DOHH2 (cell line): ENCODE measurements around the gene EIF2S2.
A peak's percentile ranks its signal among the peaks of the same experiment; 100 is the strongest.

Experiments
- H3F3A ChIP-seq: fragments of 200-600 bp; sonication (generic), shearing (Covaris generic); 2 replicates; pipeline ENCODE4 v1.6.0; 2016; ENCODE audit warnings: antibody characterized with exemption, mild to moderate bottlenecking; ENCODE audit not compliant: control insufficient read depth, insufficient read depth
- H3K27ac ChIP-seq: fragments of 200-600 bp; sonication (generic); 2 replicates; pipeline ENCODE4 v1.5.1; 2014; ENCODE audit warnings: low read depth, mild to moderate bottlenecking, low read length, moderate library complexity
- H3K27me3 ChIP-seq: fragments of 200-600 bp; sonication (generic); 2 replicates; pipeline ENCODE4 v1.6.1; 2014; ENCODE audit warnings: mild to moderate bottlenecking, low read length, mixed read lengths; ENCODE audit not compliant: control insufficient read depth
- H3K36me3 ChIP-seq: fragments of 200-600 bp; sonication (generic); 2 replicates; pipeline ENCODE4 v1.6.1; 2014; ENCODE audit warnings: mild to moderate bottlenecking, low read length, moderate library complexity, mixed read lengths; ENCODE audit not compliant: control insufficient read depth
- H3K4me1 ChIP-seq: fragments of 200-600 bp; sonication (generic); 2 replicates; pipeline ENCODE4 v1.6.1; 2014; ENCODE audit warnings: mild to moderate bottlenecking, low read length, mixed read lengths; ENCODE audit not compliant: control insufficient read depth
- H3K4me2 ChIP-seq: fragments of 200-600 bp; sonication (generic); 2 replicates; pipeline ENCODE4 v1.6.0; 2014; ENCODE audit warnings: mild to moderate bottlenecking, low read length, moderate library complexity
- H3K4me3 ChIP-seq: fragments of 200-600 bp; sonication (generic); 2 replicates; pipeline ENCODE4 v1.5.1; 2014; ENCODE audit warnings: mild to moderate bottlenecking, low read length, mixed read lengths
- H3K79me2 ChIP-seq: fragments of 200-600 bp; sonication (generic); 2 replicates; pipeline ENCODE4 v1.6.1; 2014; ENCODE audit warnings: mild to moderate bottlenecking, low read length, mixed read lengths; ENCODE audit not compliant: control insufficient read depth
- H3K9me2 ChIP-seq: fragments of 200-600 bp; sonication (generic); replicated peaks from 2 replicates; pipeline ENCODE4 v1.6.1; 2014; ENCODE audit warnings: mild to moderate bottlenecking, low read length, mixed read lengths; ENCODE audit not compliant: control insufficient read depth
- H3K9me3 ChIP-seq: fragments of 200-600 bp; sonication (generic); 2 replicates; pipeline ENCODE4 v1.6.1; 2014; ENCODE audit warnings: antibody characterized with exemption, low read length, mixed read lengths; ENCODE audit not compliant: control insufficient read depth, insufficient read depth
- H4K20me1 ChIP-seq: fragments of 200-600 bp; sonication (generic); 2 replicates; pipeline ENCODE4 v1.6.0; 2014; ENCODE audit warnings: low read depth, mild to moderate bottlenecking, antibody characterized with exemption, low read length, moderate library complexity; ENCODE audit not compliant: control insufficient read depth, insufficient read depth
- CTCF ChIP-seq: fragments of 200-600 bp; sonication (generic); IDR thresholded peaks from one replicate; pipeline ENCODE4 v1.5.1; 2014; ENCODE audit warnings: antibody characterized with exemption, mild to moderate bottlenecking, low read depth, low read length; ENCODE audit not compliant: poor library complexity, severe bottlenecking
- EZH2phosphoT487 ChIP-seq: fragments of 200-600 bp; sonication (generic); IDR thresholded peaks from 2 replicates; pipeline ENCODE4 v1.6.1; 2017; ENCODE audit warnings: borderline replicate concordance, mild to moderate bottlenecking, antibody characterized with exemption, low read length, moderate library complexity, mixed read lengths

EIF2S2 gene

GRCh38 chr20:34124469-34125249 lies 12.6 kb upstream of the EIF2S2 start:
- no peak overlapping the region for H3K4me3 ChIP-seq
- H3K36me3 ChIP-seq, result no peaks in the 10 kb centered on the region
- H3K27me3 ChIP-seq, result peaks cover 10% of the 10 kb centered on the region
- H4K20me1 ChIP-seq, result no peaks in the 10 kb centered on the region
- peaks cover 13% of the 10 kb centered on the region for H3K4me1 ChIP-seq
- H3F3A ChIP-seq, result no peaks in the 10 kb centered on the region
- no peak overlapping the region for H3K27ac ChIP-seq
- TF ChIP-seq CTCF (no peak), EZH2phosphoT487 (no peak)
- H3K9me3 ChIP-seq, result no peaks in the 10 kb centered on the region
- no peaks in the 10 kb centered on the region for H3K79me2 ChIP-seq
- peak overlapping the region; percentile 30; the same call in 1 of the 2 replicates for H3K4me2 ChIP-seq
- H3K9me2 ChIP-seq, result no peaks in the 10 kb centered on the region

GRCh38 chr20:34123309-34123708 lies 11.3 kb upstream of the EIF2S2 start:
- H3K27me3 ChIP-seq, result peaks cover 15% of the 10 kb centered on the region
- H3K79me2 ChIP-seq, result no peaks in the 10 kb centered on the region
- H3F3A ChIP-seq, result no peaks in the 10 kb centered on the region
- TF ChIP-seq CTCF (no peak), EZH2phosphoT487 (no peak)
- H3K4me2 ChIP-seq, result no peak overlapping the region
- H3K36me3 ChIP-seq, result no peaks in the 10 kb centered on the region
- H3K9me2 ChIP-seq, result no peaks in the 10 kb centered on the region
- H4K20me1 ChIP-seq, result no peaks in the 10 kb centered on the region
- no peaks in the 10 kb centered on the region for H3K9me3 ChIP-seq
- no peak overlapping the region for H3K4me3 ChIP-seq
- peaks cover 9% of the 10 kb centered on the region for H3K4me1 ChIP-seq
- no peak overlapping the region for H3K27ac ChIP-seq

GRCh38 chr20:34122274-34122980 lies 10.4 kb upstream of the EIF2S2 start:
- no peaks in the 10 kb centered on the region for H3K9me2 ChIP-seq
- H3K9me3 ChIP-seq, result no peaks in the 10 kb centered on the region
- TF ChIP-seq EZH2phosphoT487, result no peak
- TF ChIP-seq CTCF, result no peak
- H3K4me3 ChIP-seq, result no peak overlapping the region
- no peak overlapping the region for H3K4me2 ChIP-seq
- H3K27ac ChIP-seq, result no peak overlapping the region
- no peaks in the 10 kb centered on the region for H4K20me1 ChIP-seq
- H3K4me1 ChIP-seq, result peaks cover 9% of the 10 kb centered on the region
- H3F3A ChIP-seq, result no peaks in the 10 kb centered on the region
- no peaks in the 10 kb centered on the region for H3K79me2 ChIP-seq
- peaks cover 17% of the 10 kb centered on the region for H3K27me3 ChIP-seq
- H3K36me3 ChIP-seq, result no peaks in the 10 kb centered on the region
